OCI-LY7 (cell line): ENCODE measurements around the gene SPOCK1. TPM values are rescaled to one million over a fixed set of nuclear protein-coding genes. Genes with fewer than 3 reads are reported as not detected.

Source experiments
- BruUV-seq: library from RNA; stranded (reverse); fragments of 400-500 nt; replicated peaks from 2 replicates; lab custom pipeline; 2021; lab: Mats Ljungman, UMichigan
- CTCF ChIA-PET: fragments of 300-600 bp; sonication (Branson Sonifier 250); formaldehyde crosslinking; loops from one replicate; lab custom pipeline; 2022; ENCODE audit warnings: antibody characterized with exemption; ENCODE audit not compliant: unreplicated experiment; lab: Charles Lee
- POLR2A ChIA-PET: fragments of 300-600 bp; sonication (Branson Sonifier 250); formaldehyde crosslinking; loops from one replicate; lab custom pipeline; 2022; ENCODE audit warnings: antibody characterized with exemption; lab: Charles Lee
- DNase-seq: peaks from one replicate; pipeline ENCODE4 v3.0.0-alpha.2; 2015; ENCODE audit warnings: low spot score
- H2AFZ ChIP-seq: fragments of 200-600 bp; sonication (generic), shearing (Covaris generic); 2 replicates; pipeline ENCODE4 v1.6.1; 2014; ENCODE audit warnings: mild to moderate bottlenecking, antibody characterized with exemption, low read length, moderate library complexity
- H3K27ac ChIP-seq: fragments of 200-600 bp; sonication (generic); 2 replicates; pipeline ENCODE4 v1.5.1; 2014; ENCODE audit warnings: mixed run types, low read depth, mild to moderate bottlenecking, moderate library complexity, low read length, inconsistent platforms; ENCODE audit not compliant: poor library complexity, severe bottlenecking
- H3K36me3 ChIP-seq: fragments of 200-600 bp; sonication (generic); 2 replicates; pipeline ENCODE4 v1.6.1; 2014; ENCODE audit warnings: mild to moderate bottlenecking, antibody characterized with exemption, low read length, moderate library complexity, mixed read lengths; ENCODE audit not compliant: insufficient read depth
- H3K4me1 ChIP-seq: fragments of 200-600 bp; sonication (generic); 2 replicates; pipeline ENCODE4 v1.5.1; 2014; ENCODE audit warnings: mild to moderate bottlenecking, low read length; ENCODE audit not compliant: insufficient read depth, poor library complexity, severe bottlenecking
- H3K4me2 ChIP-seq: fragments of 200-600 bp; sonication (generic); 2 replicates; pipeline ENCODE4 v1.6.1; 2014; ENCODE audit warnings: mild to moderate bottlenecking, low read length
- H3K4me3 ChIP-seq: fragments of 200-600 bp; sonication (generic); 2 replicates; pipeline ENCODE4 v1.5.1; 2014; ENCODE audit warnings: mild to moderate bottlenecking, low read depth, low read length; ENCODE audit not compliant: poor library complexity, severe bottlenecking
- H3K79me2 ChIP-seq: fragments of 200-600 bp; sonication (generic); 2 replicates; pipeline ENCODE4 v1.6.1; 2016; ENCODE audit warnings: low read depth, mild to moderate bottlenecking, low read length, moderate library complexity, mixed read lengths; ENCODE audit not compliant: insufficient read depth
- H3K9me2 ChIP-seq: fragments of 200-600 bp; sonication (generic); 2 replicates; pipeline ENCODE4 v1.6.1; 2016; ENCODE audit warnings: mild to moderate bottlenecking, low read length, mixed read lengths; ENCODE audit not compliant: insufficient read depth
- H3K9me3 ChIP-seq: fragments of 200-600 bp; sonication (generic); 2 replicates; pipeline ENCODE4 v1.6.1; 2014; ENCODE audit warnings: mild to moderate bottlenecking, mixed run types, low read length, mixed read lengths
- H4K20me1 ChIP-seq: fragments of 200-600 bp; sonication (generic); 2 replicates; pipeline ENCODE4 v1.6.1; 2014; ENCODE audit warnings: mild to moderate bottlenecking, antibody characterized with exemption, low read length, moderate library complexity, mixed read lengths; ENCODE audit not compliant: insufficient read depth
- EZH2phosphoT487 ChIP-seq: fragments of 200-600 bp; sonication (generic); IDR thresholded peaks from 2 replicates; pipeline ENCODE4 v1.6.1; 2018; ENCODE audit warnings: low read depth, borderline replicate concordance, mild to moderate bottlenecking, mixed run types, antibody characterized with exemption, low read length, moderate library complexity, mixed read lengths
- intact Hi-C: fragments of 100-400 bp; cut with micrococcal nuclease; formaldehyde crosslinking; loops from one replicate; pipeline ENCODE4 v1.10.0; 2022; ENCODE audit not compliant: unreplicated experiment
- total RNA-seq, 2 experiments: library from RNA; depleted of rRNA in 1 of 2; stranded (reverse); fragments of >200 nt in 1 of 2; shearing (Covaris generic) in 1 of 2; gene quantifications; 2 replicates each; pipeline ENCODE4 v1.2.3, GENCODE V29; 2014 to 2022
- TF ChIP-seq, protein P1 (sequence below): fragments of 200-600 bp; sonication (generic); conservative IDR thresholded peaks from 2 replicates; pipeline ENCODE4 v1.5.1; 2014; ENCODE audit warnings: mild to moderate bottlenecking, antibody characterized with exemption, low read length, moderate library complexity, mixed read lengths

The SPOCK1 gene
- total RNA-seq, 2 experiments from 2014 or later: 0.29 to 1.5 TPM

DNA sequence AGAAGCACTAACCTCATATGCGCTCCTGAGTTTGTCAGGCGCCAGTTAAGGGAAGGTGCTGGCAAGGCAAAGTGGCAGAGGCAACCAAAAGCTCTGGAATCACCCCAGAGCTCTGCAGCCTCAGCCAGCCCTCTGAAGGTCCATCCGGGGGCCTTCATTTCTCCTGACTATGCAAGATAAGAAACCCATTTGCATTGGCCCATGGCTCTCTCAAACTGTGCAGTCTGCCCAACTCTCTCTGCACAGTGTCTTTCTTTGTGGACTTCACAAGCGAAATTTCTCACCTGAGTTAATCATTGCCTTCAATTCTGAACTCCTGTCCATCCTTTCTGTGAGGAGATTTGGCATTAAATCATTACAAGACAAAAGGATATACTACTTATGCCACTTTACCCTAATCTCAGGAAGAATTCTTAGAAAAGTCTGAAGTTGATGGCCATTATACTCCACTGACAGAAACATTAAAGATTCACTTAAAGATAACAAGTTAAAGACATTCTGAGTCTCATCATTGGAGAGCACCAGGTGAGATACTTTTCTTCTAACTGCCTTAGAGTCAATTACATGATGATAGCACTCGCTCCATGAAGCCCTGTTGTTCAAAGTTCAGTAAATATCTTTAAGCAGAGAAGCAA lies 235.6 kb downstream of the SPOCK1 start:
- Histone ChIP-seq H2AFZ (no peak overlapping the region), H3K79me2 (no peaks in the 10 kb centered on the region), H3K4me1 (no peaks in the 10 kb centered on the region), H3K36me3 (no peaks in the 10 kb centered on the region), H3K9me3 (no peaks in the 10 kb centered on the region), H3K4me2 (no peak overlapping the region), H3K4me3 (no peak overlapping the region), H3K27ac (no peak overlapping the region), H3K9me2 (no peaks in the 10 kb centered on the region), H4K20me1 (no peaks in the 10 kb centered on the region)
- no peak for DNase-seq
- intact Hi-C loops: no loop called here
- CTCF ChIA-PET: no interaction called here
- TF ChIP-seq, protein P1, sequence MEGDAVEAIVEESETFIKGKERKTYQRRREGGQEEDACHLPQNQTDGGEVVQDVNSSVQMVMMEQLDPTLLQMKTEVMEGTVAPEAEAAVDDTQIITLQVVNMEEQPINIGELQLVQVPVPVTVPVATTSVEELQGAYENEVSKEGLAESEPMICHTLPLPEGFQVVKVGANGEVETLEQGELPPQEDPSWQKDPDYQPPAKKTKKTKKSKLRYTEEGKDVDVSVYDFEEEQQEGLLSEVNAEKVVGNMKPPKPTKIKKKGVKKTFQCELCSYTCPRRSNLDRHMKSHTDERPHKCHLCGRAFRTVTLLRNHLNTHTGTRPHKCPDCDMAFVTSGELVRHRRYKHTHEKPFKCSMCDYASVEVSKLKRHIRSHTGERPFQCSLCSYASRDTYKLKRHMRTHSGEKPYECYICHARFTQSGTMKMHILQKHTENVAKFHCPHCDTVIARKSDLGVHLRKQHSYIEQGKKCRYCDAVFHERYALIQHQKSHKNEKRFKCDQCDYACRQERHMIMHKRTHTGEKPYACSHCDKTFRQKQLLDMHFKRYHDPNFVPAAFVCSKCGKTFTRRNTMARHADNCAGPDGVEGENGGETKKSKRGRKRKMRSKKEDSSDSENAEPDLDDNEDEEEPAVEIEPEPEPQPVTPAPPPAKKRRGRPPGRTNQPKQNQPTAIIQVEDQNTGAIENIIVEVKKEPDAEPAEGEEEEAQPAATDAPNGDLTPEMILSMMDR: no peak
- no peak for TF ChIP-seq EZH2phosphoT487
- POLR2A ChIA-PET: interaction anchor here (0.7 kb wide), 1 partner anchor 12 kb away, joined by 5 read pairs; no protein-coding TSS in a partner anchor
- BruUV-seq: no TSS peak

DNA sequence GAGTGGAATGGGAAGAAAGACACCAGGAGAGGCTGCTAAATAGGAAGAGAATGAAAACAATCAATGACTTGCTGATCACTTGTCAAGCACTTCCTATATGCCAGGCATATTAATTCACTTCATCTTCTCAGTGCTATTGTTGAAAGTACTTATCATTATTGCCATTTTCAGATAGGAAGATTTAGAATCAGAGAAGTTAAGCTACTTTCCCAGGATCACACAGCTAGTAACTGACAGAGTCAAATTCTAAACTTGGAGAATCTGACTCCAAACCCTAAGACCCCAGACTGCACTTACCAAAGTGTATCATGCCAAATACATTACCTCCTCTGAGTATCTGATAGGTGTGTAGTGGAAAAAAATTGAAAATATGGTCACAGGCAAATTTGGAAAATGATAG lies 236.3 kb downstream of the SPOCK1 start:
- no peaks in the 10 kb centered on the region for H3K9me3 ChIP-seq
- H3K4me3 ChIP-seq: no peak overlapping the region
- no TSS peak for BruUV-seq
- ChIA-PET POLR2A (no interaction called here), CTCF (no interaction called here)
- no peak overlapping the region for H2AFZ ChIP-seq
- no peaks in the 10 kb centered on the region for H4K20me1 ChIP-seq
- TF ChIP-seq EZH2phosphoT487: no peak
- TF ChIP-seq, protein P1: no peak
- no peaks in the 10 kb centered on the region for H3K36me3 ChIP-seq
- DNase-seq: no peak
- no peaks in the 10 kb centered on the region for H3K4me1 ChIP-seq
- intact Hi-C loops: no loop called here
- no peak overlapping the region for H3K4me2 ChIP-seq
- no peaks in the 10 kb centered on the region for H3K9me2 ChIP-seq
- no peak overlapping the region for H3K27ac ChIP-seq
- H3K79me2 ChIP-seq: no peaks in the 10 kb centered on the region
